Stimulated activated CD8-positive, alpha-beta memory T cell treated with anti-CD3 and anti-CD28 coated beads, Interleukin-15, amount 100 ng/mL, for 24 hours (primary cell): ENCODE measurements around the gene PHF21A.
"Not testable (repeated sequence)": the region's sequence is repeated elsewhere in the genome, so short reads cannot be mapped to it uniquely, and the experiment has no call there.

Experiments used
- DNase-seq: peaks from one replicate; pipeline ENCODE4 v3.0.0-alpha.2; 2020; ENCODE audit warnings: low read depth

Gene PHF21A

GRCh38 chr11:46036009-46036408 lies 85.2 kb downstream of the PHF21A start:
- no peak for DNase-seq

GRCh38 chr11:46034041-46034440 lies 87.2 kb downstream of the PHF21A start:
- DNase-seq: no peak

- DNase-seq: no peak
These were observed 94.5 kb downstream of the PHF21A start for GRCh38 chr11:46026606-46027293.

GRCh38 chr11:46020084-46020599 lies 101.1 kb downstream of the PHF21A start:
- no peak for DNase-seq

- DNase-seq: no peak
These were observed 102.6 kb downstream of the PHF21A start for GRCh38 chr11:46018651-46019050.

GRCh38 chr11:46017341-46017740 lies 103.9 kb downstream of the PHF21A start:
- no peak for DNase-seq

GRCh38 chr11:46015941-46016340 lies 105.3 kb downstream of the PHF21A start:
- DNase-seq: no peak

GRCh38 chr11:46014168-46014567 lies 107.1 kb downstream of the PHF21A start:
- DNase-seq: not testable (repeated sequence)

GRCh38 chr11:46012185-46012584 lies 109.1 kb downstream of the PHF21A start:
- DNase-seq: no peak

GRCh38 chr11:46010100-46010499 lies 111.2 kb downstream of the PHF21A start:
- DNase-seq: no peak

GRCh38 chr11:46009647-46010046 lies 111.6 kb downstream of the PHF21A start:
- DNase-seq: no peak

GRCh38 chr11:46006418-46007070 lies 114.7 kb downstream of the PHF21A start:
- DNase-seq: no peak

- no peak for DNase-seq
These were observed 117.7 kb downstream of the PHF21A start for GRCh38 chr11:46003572-46003971.

- DNase-seq: no peak
These were observed 119.1 kb downstream of the PHF21A start for GRCh38 chr11:46002189-46002588.

GRCh38 chr11:46001448-46001914 lies 119.8 kb downstream of the PHF21A start:
- no peak for DNase-seq

GRCh38 chr11:45997599-45997998 lies 123.7 kb downstream of the PHF21A start:
- no peak for DNase-seq

GRCh38 chr11:45995342-45995734 lies 125.9 kb downstream of the PHF21A start:
- DNase-seq: no peak

GRCh38 chr11:45994371-45995341 lies 126.6 kb downstream of the PHF21A start:
- no peak for DNase-seq

GRCh38 chr11:45993531-45994001 lies 127.7 kb downstream of the PHF21A start:
- no peak for DNase-seq

- DNase-seq: no peak
These were observed 132.3 kb downstream of the PHF21A start for GRCh38 chr11:45988921-45989320.

GRCh38 chr11:45985212-45985611 lies 136.0 kb downstream of the PHF21A start:
- no peak for DNase-seq

GRCh38 chr11:45984192-45984591 lies 137.1 kb downstream of the PHF21A start:
- no peak for DNase-seq
